GM12878 (cell line): ENCODE data around the gene PRR29. TPM values are rescaled to one million over a fixed set of nuclear protein-coding genes. Genes with fewer than 3 reads are reported as not detected.
A peak's percentile ranks its signal among the peaks of the same experiment; 100 is the strongest.

Experiments
- ATAC-seq: fragments of 200-7000 bp; cut with Tn5 transposase; 3 replicates; pipeline ENCODE4 v1.9.1; 2020; ENCODE audit warnings: mild to moderate bottlenecking, moderate library complexity
- BruUV-seq: library from RNA; stranded (reverse); fragments of 400-500 nt; replicated peaks from 2 replicates; lab custom pipeline; 2021; lab: Mats Ljungman, UMichigan
- CTCF ChIA-PET: fragments of 300-600 bp; sonication (Branson Sonifier 250); formaldehyde crosslinking; extraction: SDS; loops from one replicate; lab custom pipeline; 2021; ENCODE audit warnings: inconsistent platforms; lab: Yijun Ruan, JAX
- POLR2A ChIA-PET: fragments of 350-600 bp; formaldehyde crosslinking; extraction: SDS; loops from one replicate; lab custom pipeline; 2021; ENCODE audit warnings: inconsistent platforms; lab: Charles Lee
- RAD21 ChIA-PET: fragments of 300-600 bp; sonication (Branson Sonifier 250); formaldehyde crosslinking; loops from one replicate; lab custom pipeline; 2023; ENCODE audit warnings: antibody characterized with exemption; ENCODE audit not compliant: unreplicated experiment; lab: Charles Lee
- SMC1A ChIA-PET: fragments of 300-600 bp; sonication (Branson Sonifier 250); formaldehyde crosslinking; loops from one replicate; lab custom pipeline; 2023; ENCODE audit not compliant: unreplicated experiment, uncharacterized antibody; lab: Charles Lee
- DNase-seq: peaks from one replicate; pipeline ENCODE4 v3.0.0-alpha.2; 2011; ENCODE audit warnings: low read depth, low spot score
- FAIRE-seq: peaks from 3 replicates; lab custom pipeline; 2011; peaks lifted over from hg19 to GRCh38; lab: Jason Lieb, UNC
- H2AFZ ChIP-seq: 2 replicates; pipeline ENCODE4 v1.6.0; 2011; ENCODE audit warnings: low read depth, low read length, control low read depth; ENCODE audit not compliant: control insufficient read depth
- H3K27ac ChIP-seq: 2 replicates; pipeline ENCODE4 v1.5.1; 2011; ENCODE audit warnings: control low read depth; ENCODE audit not compliant: control insufficient read depth, insufficient read depth
- H3K27me3 ChIP-seq, 2 experiments: replicated peaks in 1 of 2; 2 replicates each; pipeline versions ENCODE4 v1.6.0 to v1.6.1; 2011; ENCODE audit warnings: low read length in 1 of 2; ENCODE audit not compliant: control insufficient read depth in 2 of 2, insufficient read depth in 2 of 2
- H3K36me3 ChIP-seq, 2 experiments: 2 replicates each; pipeline ENCODE4 v1.5.1; 2011; ENCODE audit warnings: low read length in 1 of 2; ENCODE audit not compliant: control insufficient read depth in 2 of 2, insufficient read depth in 2 of 2
- H3K4me1 ChIP-seq: 2 replicates; pipeline ENCODE4 v1.6.1; 2011; ENCODE audit warnings: mild to moderate bottlenecking, low read length, moderate library complexity, mixed read lengths; ENCODE audit not compliant: control insufficient read depth, insufficient read depth
- H3K4me2 ChIP-seq: 2 replicates; pipeline ENCODE4 v1.6.0; 2011; ENCODE audit warnings: control low read depth; ENCODE audit not compliant: control insufficient read depth, insufficient read depth
- H3K4me3 ChIP-seq: fragments of 200-600 bp; sonication (generic); 2 replicates; pipeline ENCODE4 v1.5.1; 2016
- H3K79me2 ChIP-seq: 2 replicates; pipeline ENCODE4 v1.6.0; 2011; ENCODE audit warnings: low read length; ENCODE audit not compliant: control insufficient read depth, insufficient read depth
- H3K9ac ChIP-seq: 2 replicates; pipeline ENCODE4 v1.8.0; 2011; ENCODE audit warnings: low read length, control low read depth, mixed read lengths; ENCODE audit not compliant: control insufficient read depth, insufficient read depth
- H3K9me3 ChIP-seq: replicated peaks from 3 replicates; pipeline ENCODE4 v1.5.1; 2011; ENCODE audit warnings: mild to moderate bottlenecking, low read length; ENCODE audit not compliant: control insufficient read depth, insufficient read depth
- H4K20me1 ChIP-seq: 2 replicates; pipeline ENCODE4 v1.6.0; 2011; ENCODE audit not compliant: control insufficient read depth, insufficient read depth
- FOXM1 ChIP-seq: IDR thresholded peaks from 2 replicates; pipeline ENCODE4 v1.6.1; 2012; ENCODE audit warnings: low read depth, mild to moderate bottlenecking, inconsistent platforms, low read length, moderate library complexity
- HDGF ChIP-seq: fragments of 450-650 bp; IDR thresholded peaks from 2 replicates; pipeline ENCODE4 v1.6.1; 2016; ENCODE audit warnings: antibody characterized with exemption
- IKZF2 ChIP-seq, 2 experiments: fragments of 450-650 bp; IDR thresholded peaks; 2 replicates each; pipeline ENCODE4 v1.6.1; 2017; ENCODE audit warnings: mild to moderate bottlenecking in 2 of 2, moderate library complexity in 2 of 2
- IRF3 ChIP-seq: fragments of 450-650 bp; IDR thresholded peaks from 2 replicates; pipeline ENCODE4 v1.6.1; 2014; ENCODE audit warnings: mild to moderate bottlenecking
- NFIC ChIP-seq: IDR thresholded peaks from 2 replicates; pipeline ENCODE4 v1.6.1; 2012; ENCODE audit warnings: low read depth, mild to moderate bottlenecking, inconsistent platforms, low read length, moderate library complexity
- WGBS: methylation state at CpG from one replicate; pipeline ENCODE4 v1.1.6; 2016; ENCODE audit warnings: low lambda C conversion rate; ENCODE audit not compliant: insufficient replicate concordance, insufficient coverage; ENCODE audit errors: missing lambda C conversion rate; 5-methylcytosine and 5-hydroxymethylcytosine counted together
- in situ Hi-C: fragments of 300-500 bp; cut with MboI; formaldehyde crosslinking; loops from 9 replicates; pipeline ENCODE4 v1.14.3; 2018; ENCODE audit warnings: mixed read lengths
- intact Hi-C: fragments of 100-400 bp; cut with micrococcal nuclease; formaldehyde crosslinking; loops from one replicate; pipeline ENCODE4 v1.14.2; 2022; ENCODE audit not compliant: unreplicated experiment
- polyA plus RNA-seq, 11 experiments: library from polyadenylated mRNA; depleted of rRNA in 4 of 11; unstranded in 6 of 11; stranded (reverse) in 5 of 11; fragments of >200 nt; fragmentation: Nextera tagmentation in 4 of 11; fragmentation: Illumina TruSeq in 1 of 11; extraction: Ambion mirVana in 4 of 11; extraction: Trizol in 1 of 11; gene quantifications; 1 replicate in 1 of 11; 2 replicates in 10 of 11; pipeline versions ENCODE4 v1.2.1 to v1.2.3, GENCODE V29; 2011 to 2016; ENCODE audit warnings: inconsistent platforms in 2 of 11, missing spikeins in 2 of 11, low read depth in 1 of 11
- total RNA-seq, 4 experiments: library from RNA; depleted of rRNA in 3 of 4; stranded (reverse); fragments of >200 nt in 3 of 4; fragmentation: Illumina TruSeq in 1 of 4; extraction: Trizol in 1 of 4; gene quantifications; 2 replicates each; pipeline versions ENCODE4 v1.2.1 to v1.2.3, GENCODE V29; 2013 to 2021
- TF ChIP-seq, protein P1 (sequence below): fragments of 450-650 bp; IDR thresholded peaks from 2 replicates; pipeline ENCODE4 v1.6.1; 2016; ENCODE audit warnings: mild to moderate bottlenecking
- TF ChIP-seq, protein P2 (sequence below): fragments of 450-650 bp; IDR thresholded peaks from 2 replicates; pipeline ENCODE4 v1.6.1; 2017; ENCODE audit warnings: antibody characterized with exemption, mild to moderate bottlenecking, moderate library complexity
- TF ChIP-seq, protein P3 (sequence below): IDR thresholded peaks from 2 replicates; pipeline ENCODE4 v1.6.1; 2011; ENCODE audit warnings: borderline replicate concordance, low read depth, mild to moderate bottlenecking, moderate library complexity, low read length; ENCODE audit not compliant: insufficient read depth, poor library complexity, severe bottlenecking

Gene PRR29
- total and polyA plus RNA-seq, 10 of the 15 experiments (the other 5 are each of a cell fraction or from before 2014, with no cell fraction given): 0.01 to 2.4 (median 0.18) TPM; not detected in 3

DNA sequence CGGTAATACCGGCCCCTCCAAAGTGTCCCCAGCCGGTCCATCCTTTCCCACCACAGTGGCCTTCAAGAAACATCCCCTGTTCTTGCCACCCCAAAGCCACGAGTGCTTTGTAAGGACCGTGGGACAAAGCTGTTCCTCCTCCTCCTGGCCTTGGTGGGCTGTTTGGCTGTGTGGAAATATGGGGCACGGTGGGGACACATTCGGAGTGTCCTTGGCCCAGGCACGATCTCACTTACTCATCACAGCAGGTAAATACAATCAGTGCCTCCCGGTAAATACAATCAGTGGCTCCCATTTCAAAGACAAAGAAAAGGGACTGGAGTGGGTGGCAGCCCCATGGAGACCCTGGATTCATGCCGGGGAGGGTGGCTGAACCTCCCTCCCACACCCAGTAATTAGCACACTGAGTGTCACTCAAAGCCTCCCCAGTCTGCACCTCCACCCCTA lies 35.8 kb upstream of the PRR29 start:
- POLR2A ChIA-PET: interaction anchor here (0.6 kb wide), 1 partner anchor 79 kb away, joined by 4 read pairs; no protein-coding TSS in a partner anchor
- Histone ChIP-seq H3K4me2 (no peak overlapping the region), H2AFZ (no peak overlapping the region), H3K36me3 (no peaks in the 10 kb centered on the region), H3K79me2 (no peaks in the 10 kb centered on the region), H3K9ac (no peak overlapping the region), H4K20me1 (no peaks in the 10 kb centered on the region), H3K27me3 (no peaks in the 10 kb centered on the region), H3K27ac (no peak overlapping the region), H3K9me3 (no peaks in the 10 kb centered on the region), H3K4me1 (peaks cover 11% of the 10 kb centered on the region), H3K4me3 (no peak overlapping the region)
- RAD21 ChIA-PET: interaction anchor here (0.8 to 1.4 kb wide), 2 partner anchors 42 to 44 kb away, joined by 3 read pairs; partner anchors contain the start of gene GH1
- no TSS peak for BruUV-seq
- CTCF ChIA-PET: no interaction called here
- DNase-seq (no peak), FAIRE-seq (no peak), ATAC-seq (no peak)
- intact Hi-C loops: no loop called here
- TF ChIP-seq, protein P1, sequence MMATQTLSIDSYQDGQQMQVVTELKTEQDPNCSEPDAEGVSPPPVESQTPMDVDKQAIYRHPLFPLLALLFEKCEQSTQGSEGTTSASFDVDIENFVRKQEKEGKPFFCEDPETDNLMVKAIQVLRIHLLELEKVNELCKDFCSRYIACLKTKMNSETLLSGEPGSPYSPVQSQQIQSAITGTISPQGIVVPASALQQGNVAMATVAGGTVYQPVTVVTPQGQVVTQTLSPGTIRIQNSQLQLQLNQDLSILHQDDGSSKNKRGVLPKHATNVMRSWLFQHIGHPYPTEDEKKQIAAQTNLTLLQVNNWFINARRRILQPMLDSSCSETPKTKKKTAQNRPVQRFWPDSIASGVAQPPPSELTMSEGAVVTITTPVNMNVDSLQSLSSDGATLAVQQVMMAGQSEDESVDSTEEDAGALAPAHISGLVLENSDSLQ: peak; percentile 52; the same call in 1 of the 2 replicates
- TF ChIP-seq, protein P2, sequence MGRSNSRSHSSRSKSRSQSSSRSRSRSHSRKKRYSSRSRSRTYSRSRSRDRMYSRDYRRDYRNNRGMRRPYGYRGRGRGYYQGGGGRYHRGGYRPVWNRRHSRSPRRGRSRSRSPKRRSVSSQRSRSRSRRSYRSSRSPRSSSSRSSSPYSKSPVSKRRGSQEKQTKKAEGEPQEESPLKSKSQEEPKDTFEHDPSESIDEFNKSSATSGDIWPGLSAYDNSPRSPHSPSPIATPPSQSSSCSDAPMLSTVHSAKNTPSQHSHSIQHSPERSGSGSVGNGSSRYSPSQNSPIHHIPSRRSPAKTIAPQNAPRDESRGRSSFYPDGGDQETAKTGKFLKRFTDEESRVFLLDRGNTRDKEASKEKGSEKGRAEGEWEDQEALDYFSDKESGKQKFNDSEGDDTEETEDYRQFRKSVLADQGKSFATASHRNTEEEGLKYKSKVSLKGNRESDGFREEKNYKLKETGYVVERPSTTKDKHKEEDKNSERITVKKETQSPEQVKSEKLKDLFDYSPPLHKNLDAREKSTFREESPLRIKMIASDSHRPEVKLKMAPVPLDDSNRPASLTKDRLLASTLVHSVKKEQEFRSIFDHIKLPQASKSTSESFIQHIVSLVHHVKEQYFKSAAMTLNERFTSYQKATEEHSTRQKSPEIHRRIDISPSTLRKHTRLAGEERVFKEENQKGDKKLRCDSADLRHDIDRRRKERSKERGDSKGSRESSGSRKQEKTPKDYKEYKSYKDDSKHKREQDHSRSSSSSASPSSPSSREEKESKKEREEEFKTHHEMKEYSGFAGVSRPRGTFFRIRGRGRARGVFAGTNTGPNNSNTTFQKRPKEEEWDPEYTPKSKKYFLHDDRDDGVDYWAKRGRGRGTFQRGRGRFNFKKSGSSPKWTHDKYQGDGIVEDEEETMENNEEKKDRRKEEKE: no peak
- TF ChIP-seq HDGF (no peak), NFIC (no peak), IRF3 (no peak), IKZF2 (IDR thresholded peaks at IDR 0.05) (no peak), FOXM1 (no peak)
- TF ChIP-seq, protein P3, sequence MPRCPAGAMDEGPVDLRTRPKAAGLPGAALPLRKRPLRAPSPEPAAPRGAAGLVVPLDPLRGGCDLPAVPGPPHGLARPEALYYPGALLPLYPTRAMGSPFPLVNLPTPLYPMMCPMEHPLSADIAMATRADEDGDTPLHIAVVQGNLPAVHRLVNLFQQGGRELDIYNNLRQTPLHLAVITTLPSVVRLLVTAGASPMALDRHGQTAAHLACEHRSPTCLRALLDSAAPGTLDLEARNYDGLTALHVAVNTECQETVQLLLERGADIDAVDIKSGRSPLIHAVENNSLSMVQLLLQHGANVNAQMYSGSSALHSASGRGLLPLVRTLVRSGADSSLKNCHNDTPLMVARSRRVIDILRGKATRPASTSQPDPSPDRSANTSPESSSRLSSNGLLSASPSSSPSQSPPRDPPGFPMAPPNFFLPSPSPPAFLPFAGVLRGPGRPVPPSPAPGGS: no peak
- in situ Hi-C loops: no loop called here
- 66% methylated on average over 10 of the region's 10 CpGs for WGBS
- SMC1A ChIA-PET: interaction anchor here (1.0 kb wide), 1 partner anchor 43 kb away, joined by 3 read pairs; no protein-coding TSS in a partner anchor
